Panc1 (cell line): Measurements from ENCODE around the gene INVS. TPM values are rescaled to one million over a fixed set of nuclear protein-coding genes. Genes with fewer than 3 reads are reported as not detected.

Experiments used
- ATAC-seq: fragments of 200-7000 bp; cut with Tn5 transposase; 2 replicates; pipeline ENCODE4 v1.9.1; 2020; ENCODE audit warnings: mild to moderate bottlenecking, moderate library complexity
- BruUV-seq: library from RNA; stranded (reverse); fragments of 400-500 nt; replicated peaks from 2 replicates; lab custom pipeline; 2021; lab: Mats Ljungman, UMichigan
- CTCF ChIA-PET: fragments of 300-600 bp; sonication (Branson Sonifier 250); formaldehyde crosslinking; loops from one replicate; lab custom pipeline; 2022; ENCODE audit warnings: antibody characterized with exemption; lab: Charles Lee
- POLR2A ChIA-PET: fragments of 300-600 bp; sonication (Branson Sonifier 250); formaldehyde crosslinking; loops from one replicate; lab custom pipeline; 2022; ENCODE audit warnings: antibody characterized with exemption; lab: Charles Lee
- DNase-seq: peaks from one replicate; pipeline ENCODE4 v3.0.0-alpha.2; 2010; ENCODE audit warnings: low read depth, low spot score
- H3K27ac ChIP-seq: 2 replicates; pipeline ENCODE4 v1.5.1; 2011; ENCODE audit warnings: mild to moderate bottlenecking, low read length, inconsistent platforms
- H3K27me3 ChIP-seq: fragments of 200-500 bp; sonication (Bioruptor generic); 2 replicates; pipeline ENCODE4 v1.6.0; 2014; ENCODE audit warnings: low read length, inconsistent platforms; ENCODE audit not compliant: control insufficient read depth, insufficient read depth
- H3K36me3 ChIP-seq: fragments of 200-500 bp; sonication (Bioruptor generic); 2 replicates; pipeline ENCODE4 v1.5.1; 2014; ENCODE audit warnings: inconsistent platforms, mild to moderate bottlenecking, low read length, moderate library complexity; ENCODE audit not compliant: control insufficient read depth, insufficient read depth
- H3K4me1 ChIP-seq: 2 replicates; pipeline ENCODE4 v1.5.1; 2011; ENCODE audit warnings: inconsistent platforms, mild to moderate bottlenecking, low read length, moderate library complexity; ENCODE audit not compliant: control insufficient read depth, insufficient read depth
- H3K4me3 ChIP-seq, 2 experiments: 2 replicates each; pipeline ENCODE4 v1.5.1; 2011 to 2012; ENCODE audit warnings: low read depth in 2 of 2, low read length in 2 of 2, mild to moderate bottlenecking in 2 of 2, inconsistent platforms in 1 of 2, moderate library complexity in 1 of 2
- H3K9me3 ChIP-seq: fragments of 200-500 bp; sonication (Bioruptor generic); 2 replicates; pipeline ENCODE4 v1.5.1; 2014; ENCODE audit warnings: low read depth, mild to moderate bottlenecking, inconsistent platforms, low read length, moderate library complexity; ENCODE audit not compliant: control insufficient read depth, insufficient read depth
- CTCF ChIP-seq: fragments of 450-650 bp; IDR thresholded peaks from 2 replicates; pipeline ENCODE4 v1.5.1; 2017; ENCODE audit warnings: mild to moderate bottlenecking
- POLR2AphosphoS5 ChIP-seq: IDR thresholded peaks from 2 replicates; pipeline ENCODE4 v1.6.1; 2012; ENCODE audit warnings: mild to moderate bottlenecking, low read depth, low read length, moderate library complexity
- REST ChIP-seq, 2 experiments: IDR thresholded peaks; 2 replicates each; pipeline ENCODE4 v1.6.1; 2011 to 2012; ENCODE audit warnings: low read depth in 2 of 2, control low read depth in 1 of 2, low read length in 1 of 2, mild to moderate bottlenecking in 1 of 2, moderate library complexity in 1 of 2; ENCODE audit not compliant: insufficient read depth in 1 of 2
- SIN3A ChIP-seq: IDR thresholded peaks from 2 replicates; pipeline ENCODE4 v1.6.1; 2012; ENCODE audit warnings: low read depth, mild to moderate bottlenecking, low read length, moderate library complexity, borderline replicate concordance; ENCODE audit not compliant: insufficient read depth
- TCF7L2 ChIP-seq: IDR thresholded peaks from 2 replicates; pipeline ENCODE4 v1.6.1; 2011; ENCODE audit warnings: mild to moderate bottlenecking, low read depth, low read length, inconsistent platforms
- in situ Hi-C: cut with HindIII; loops from 2 replicates; pipeline ENCODE4 v1.10.0; 2016; ENCODE audit warnings: low sequenced_read_pairs, low pct_unique_long_range_greater_than_20kb
- intact Hi-C: fragments of 100-400 bp; cut with micrococcal nuclease; formaldehyde crosslinking; loops from one replicate; pipeline ENCODE4 v1.10.0; 2022; ENCODE audit not compliant: unreplicated experiment
- total RNA-seq: library from RNA; stranded (reverse); gene quantifications from one replicate; pipeline ENCODE4 v1.2.1, GENCODE V29; 2021; ENCODE audit not compliant: unreplicated experiment

The INVS gene
- total RNA-seq, 1 experiment from 2014 or later: 8.2 TPM

- Histone ChIP-seq H3K9me3 (no peaks in the 10 kb centered on the region), H3K4me1 (peaks cover 3% of the 10 kb centered on the region; the same call in 1 of the 2 replicates), H3K4me3 (no peak overlapping the region), H3K27me3 (no peaks in the 10 kb centered on the region), H3K27ac (no peak overlapping the region), H3K36me3 (no peaks in the 10 kb centered on the region)
- CTCF ChIA-PET: no interaction called here
- TF ChIP-seq REST (IDR thresholded peaks at IDR 0.05; ENCODE audit: insufficient read depth in 1 of 2, low read depth in 2 of 2, low read length in 1 of 2): no peak
- TF ChIP-seq SIN3A: no peak
- TF ChIP-seq CTCF: no peak
- TF ChIP-seq POLR2AphosphoS5: no peak
- TF ChIP-seq TCF7L2: no peak
- ATAC-seq: no peak
- intact Hi-C loops: no loop called here
- in situ Hi-C loops: no loop called here
- DNase-seq: no peak
- BruUV-seq: no TSS peak
- POLR2A ChIA-PET: no interaction called here
These were observed 11.8 kb upstream of the INVS start for GRCh38 chr9:100087218-100087617.

GRCh38 chr9:100088202-100088601 is 10.8 kb upstream of the INVS start:
- DNase-seq (no peak), ATAC-seq (no peak)
- no TSS peak for BruUV-seq
- Histone ChIP-seq H3K36me3 (no peaks in the 10 kb centered on the region), H3K27me3 (no peaks in the 10 kb centered on the region), H3K27ac (no peak overlapping the region), H3K4me3 (no peak overlapping the region), H3K4me1 (peaks cover 3% of the 10 kb centered on the region; the same call in 1 of the 2 replicates), H3K9me3 (no peaks in the 10 kb centered on the region)
- intact Hi-C loops: no loop called here
- POLR2A ChIA-PET: no interaction called here
- in situ Hi-C loops: no loop called here
- TF ChIP-seq REST (IDR thresholded peaks at IDR 0.05; ENCODE audit: insufficient read depth in 1 of 2, low read depth in 2 of 2, low read length in 1 of 2): no peak
- TF ChIP-seq CTCF: no peak
- no peak for TF ChIP-seq SIN3A
- CTCF ChIA-PET: no interaction called here
